Measurements from ENCODE around the gene TMPRSS4.

Gene TMPRSS4

GRCh38 chr11:118138839-118139420 lies 62.1 kb downstream of the TMPRSS4 start:
- no peak for DNase-seq

GRCh38 chr11:118139578-118139977 lies 62.7 kb downstream of the TMPRSS4 start:
- DNase-seq: no peak

DNA sequence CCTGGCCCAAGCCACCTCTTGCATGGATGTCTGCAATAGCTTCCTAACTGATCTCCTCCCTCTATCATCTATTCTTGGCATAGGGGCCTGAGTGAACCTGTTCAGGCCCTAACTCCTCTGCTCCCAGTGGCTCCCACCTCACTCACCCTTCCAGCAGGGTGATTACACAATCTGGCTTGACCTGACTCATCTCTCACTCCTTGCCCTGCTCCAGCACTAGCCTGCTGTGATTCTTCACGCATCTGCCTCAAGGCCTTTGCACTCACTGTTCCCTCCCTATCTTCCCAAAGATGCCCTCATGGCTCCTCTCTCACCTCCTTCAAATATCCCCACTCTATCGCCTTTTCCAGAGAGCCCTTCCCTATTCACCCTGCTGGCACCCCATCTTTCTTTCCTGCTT lies 65.2 kb downstream of the TMPRSS4 start:
- DNase-seq: no peak

GRCh38 chr11:118142809-118143208 lies 65.9 kb downstream of the TMPRSS4 start:
- no peak for DNase-seq

- DNase-seq: no peak
These were observed 66.8 kb downstream of the TMPRSS4 start for GRCh38 chr11:118143661-118144185.

DNA sequence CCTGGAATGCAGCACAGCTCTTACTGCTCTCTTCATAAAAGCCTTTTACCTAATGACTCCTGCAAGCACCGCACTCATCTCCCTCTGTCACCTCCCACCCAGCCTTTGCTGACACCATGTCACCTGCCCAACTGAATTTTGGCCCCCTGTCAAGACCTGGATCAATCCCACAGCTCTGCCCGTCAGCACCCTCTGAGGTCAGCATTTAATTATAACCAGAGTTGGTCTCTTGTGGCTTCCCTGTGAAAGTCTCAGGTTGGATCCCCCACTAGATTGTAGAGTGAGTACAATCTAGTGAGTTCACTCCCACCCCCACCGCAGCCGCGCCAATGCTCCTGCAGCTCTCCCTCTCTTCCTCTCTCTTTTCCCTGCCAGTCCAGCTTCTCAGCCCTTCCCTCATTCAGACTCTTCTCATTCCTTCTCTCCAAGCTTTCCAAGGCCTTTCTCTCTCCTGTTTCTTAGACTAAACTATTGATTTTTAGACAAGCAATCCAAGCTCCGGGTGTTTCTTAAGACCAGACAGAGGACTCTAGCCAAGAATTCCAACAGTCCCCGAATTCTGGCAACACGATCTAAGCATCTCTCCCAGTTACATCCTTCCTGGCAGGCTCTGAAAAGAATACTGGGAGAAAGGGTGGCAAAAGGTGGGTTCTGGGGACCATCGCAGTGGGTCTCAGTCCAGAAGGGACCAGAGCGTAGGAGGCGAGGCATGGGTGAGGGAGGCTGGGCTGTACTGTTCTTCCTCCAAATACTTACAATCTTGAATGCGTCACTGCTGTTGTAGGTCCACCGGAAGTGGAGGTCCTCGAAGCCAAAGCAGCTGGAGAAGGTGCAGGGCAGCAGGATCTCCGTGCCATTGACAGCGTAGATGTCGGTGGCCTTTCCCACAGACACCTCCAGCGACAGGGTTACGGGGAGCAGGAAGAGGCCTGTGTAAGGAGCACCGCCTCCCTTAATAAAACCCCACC lies 67.7 kb downstream of the TMPRSS4 start:
- DNase-seq: peak in 1 of 2 experiments; percentile 39

GRCh38 chr11:118145285-118146227 lies 68.7 kb downstream of the TMPRSS4 start:
- DNase-seq: peak; percentile 67 to 80

GRCh38 chr11:118146554-118146953 lies 69.7 kb downstream of the TMPRSS4 start:
- no peak for DNase-seq

DNA sequence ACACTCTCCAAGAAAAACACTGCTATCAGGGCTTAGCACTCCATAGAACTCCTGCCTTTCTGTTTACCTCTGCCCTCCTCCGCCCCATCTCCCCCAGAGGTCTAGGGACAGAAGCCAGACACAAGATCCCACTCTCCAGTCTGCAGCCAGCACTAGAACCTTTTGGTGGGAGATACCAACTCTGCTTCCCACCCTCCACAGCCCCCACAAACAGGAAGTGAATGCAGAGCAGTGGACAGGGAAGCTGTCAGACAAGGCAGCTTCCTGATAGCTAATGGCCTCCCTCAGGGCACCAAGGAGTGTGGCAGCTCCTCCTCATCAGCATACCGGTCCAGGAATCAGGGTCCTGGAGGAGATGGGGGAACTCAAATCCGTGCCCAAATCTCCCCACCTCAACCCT lies 70.6 kb downstream of the TMPRSS4 start:
- DNase-seq: no peak

DNA sequence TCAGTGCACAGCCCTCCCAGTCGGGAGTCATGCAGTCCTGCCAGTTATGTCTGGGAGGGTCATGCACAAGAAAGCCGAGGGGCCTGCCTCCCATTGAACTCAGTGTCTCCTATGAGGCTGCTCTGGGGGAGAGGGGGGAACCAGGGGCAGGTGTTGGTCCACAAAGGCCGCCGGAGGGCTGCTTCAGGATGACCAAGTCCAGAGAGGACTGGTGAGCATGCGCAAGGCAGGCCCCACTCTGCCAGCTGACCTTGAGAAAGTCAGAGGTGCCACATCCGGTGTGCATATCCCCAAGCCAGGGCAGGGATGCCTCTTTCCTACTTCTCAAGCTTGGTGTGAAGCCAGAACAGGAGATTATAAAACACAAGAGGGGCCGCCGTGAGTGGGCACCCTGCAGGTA lies 71.4 kb downstream of the TMPRSS4 start:
- DNase-seq: no peak

DNA sequence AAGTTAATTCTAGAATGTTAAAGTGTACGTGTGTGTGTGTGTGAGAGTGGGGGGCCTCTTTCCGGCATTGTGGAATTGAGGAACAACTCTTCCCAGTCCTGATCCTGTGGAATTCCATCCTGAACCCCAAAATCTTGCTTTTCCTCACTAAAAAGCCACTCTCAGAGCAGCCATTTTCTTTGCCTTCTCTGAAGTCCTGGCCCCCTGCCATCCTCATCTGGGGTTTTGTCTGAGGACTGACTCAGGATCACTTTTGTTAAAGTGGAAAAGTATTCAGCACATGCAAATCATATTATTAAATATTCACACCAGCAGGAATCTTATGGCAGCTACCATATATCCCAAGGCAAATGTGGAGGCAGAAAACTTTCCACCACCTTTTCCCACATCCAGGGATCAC lies 72.0 kb downstream of the TMPRSS4 start:
- no peak for DNase-seq

GRCh38 chr11:118149493-118149892 lies 72.6 kb downstream of the TMPRSS4 start:
- DNase-seq: no peak

GRCh38 chr11:118151431-118151830 lies 74.6 kb downstream of the TMPRSS4 start:
- no peak for DNase-seq

GRCh38 chr11:118152020-118152551 lies 75.2 kb downstream of the TMPRSS4 start:
- DNase-seq: no peak

GRCh38 chr11:118152552-118153471 lies 75.9 kb downstream of the TMPRSS4 start, which contains the start of gene SCN4B:
TSS of gene SCN4B (minus strand) at chr11:118152823. CDS start at chr11:118152673, 150 bp downstream.
- no peak for DNase-seq

DNA sequence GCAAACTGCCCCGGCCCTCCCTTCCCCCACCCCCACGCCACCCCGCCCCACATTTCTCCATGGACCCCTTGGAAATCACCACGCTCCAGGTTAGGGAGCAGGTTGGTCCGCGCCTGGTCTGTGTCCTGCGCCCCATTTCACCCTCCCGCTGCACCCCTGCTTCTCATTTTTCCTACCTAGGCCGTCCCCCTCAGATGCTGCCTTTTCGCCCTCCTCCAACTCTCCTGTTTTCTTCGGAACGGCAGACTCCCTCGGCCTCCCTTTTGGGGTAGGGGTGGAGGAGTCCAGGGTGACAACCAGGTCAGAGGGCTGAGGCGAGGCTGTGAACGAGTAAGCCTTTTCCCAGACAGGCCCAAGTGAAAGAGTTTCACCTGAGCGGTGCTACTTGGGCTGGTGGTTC lies 76.6 kb downstream of the TMPRSS4 start:
- DNase-seq: no peak

- no peak for DNase-seq
These were observed 77.1 kb downstream of the TMPRSS4 start for GRCh38 chr11:118153976-118154375.

- DNase-seq: no peak
These were observed 77.8 kb downstream of the TMPRSS4 start for GRCh38 chr11:118154641-118155040.

- DNase-seq: no peak
These were observed 79.1 kb downstream of the TMPRSS4 start for GRCh38 chr11:118155776-118156530.

DNA sequence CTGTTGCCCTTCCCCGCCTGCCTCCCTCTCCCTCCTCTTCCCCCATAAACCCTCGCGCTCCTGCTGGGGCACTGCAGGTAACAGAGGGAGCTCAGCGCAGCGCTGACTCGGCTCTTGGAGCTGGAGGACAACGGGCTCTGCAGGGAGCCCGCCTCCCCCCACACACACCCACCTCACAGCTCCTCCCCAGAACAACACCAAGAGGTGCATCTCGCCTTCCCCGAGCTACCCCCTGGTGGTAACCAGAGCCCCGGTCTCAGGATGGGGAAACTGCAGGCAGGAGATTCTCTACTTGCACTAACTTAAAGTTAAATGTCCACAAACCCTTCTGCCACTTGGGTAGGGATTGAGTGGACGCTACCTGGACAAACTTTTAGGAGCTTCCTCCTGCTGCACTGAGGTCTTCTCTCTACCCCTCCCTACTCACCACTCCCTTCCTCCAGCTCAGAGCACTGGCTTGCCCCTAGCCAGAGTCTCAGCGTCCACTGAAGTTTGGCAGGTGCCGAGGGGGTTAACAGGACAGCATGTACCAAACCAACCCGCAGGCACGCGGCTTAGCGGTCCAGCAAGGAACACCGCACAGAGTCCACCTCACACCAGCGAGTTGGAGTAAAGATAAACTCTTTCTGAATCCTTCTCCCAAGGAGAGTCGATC lies 79.8 kb downstream of the TMPRSS4 start:
- DNase-seq: no peak
